ENCODE measurements around the gene KRTAP9-7. TPM values are rescaled to one million over a fixed set of nuclear protein-coding genes. Genes with fewer than 3 reads are reported as not detected.

Gene KRTAP9-7
- total RNA-seq, 4 donors from 2014 or later, result not detected

- no peak for TF ChIP-seq CTCF (IDR thresholded peaks at IDR 0.05)
- DNase-seq (ENCODE audit: low spot score) (no peak), ATAC-seq (ENCODE audit: low FRiP score) (no peak)
Measured at GRCh38 chr17:41325611-41326010, 50.1 kb downstream of the KRTAP9-7 start.

Small RNAs within 50 kb of the gene (small RNA-seq; reads per million reads assigned to genes)
- gene KRTAP9-10P, result not detected

Other genes starting within 250 kb of the KRTAP9-7 start
- not detected for gene KRTAP1-5, start 248.5 kb upstream of the KRTAP9-7 start, total RNA-seq
- not detected for gene KRTAP1-4, start 245.5 kb upstream of the KRTAP9-7 start, total RNA-seq
- gene KRTAP1-3, start 240.8 kb upstream of the KRTAP9-7 start, total RNA-seq, result not detected
- gene KRTAP1-1, start 234.2 kb upstream of the KRTAP9-7 start, total RNA-seq, result not detected
- not detected for gene KRTAP2-1, start 228.4 kb upstream of the KRTAP9-7 start, total RNA-seq
- not detected for gene KRTAP2-2, start 220.5 kb upstream of the KRTAP9-7 start, total RNA-seq
- not detected for gene KRTAP2-3, start 215.6 kb upstream of the KRTAP9-7 start, total RNA-seq
- not detected for gene KRTAP2-4, start 209.8 kb upstream of the KRTAP9-7 start, total RNA-seq
- not detected for gene KRTAP4-7, start 191.5 kb upstream of the KRTAP9-7 start, total RNA-seq
- gene KRTAP4-8, start 177.6 kb upstream of the KRTAP9-7 start, total RNA-seq, result not detected
- gene KRTAP4-16, start 173.5 kb upstream of the KRTAP9-7 start, total RNA-seq, result not detected
- not detected for gene KRTAP4-9, start 170.3 kb upstream of the KRTAP9-7 start, total RNA-seq
- not detected for gene KRTAP4-11, start 157.3 kb upstream of the KRTAP9-7 start, total RNA-seq
- gene KRTAP4-12, start 151.5 kb upstream of the KRTAP9-7 start, total RNA-seq, result not detected
- not detected for gene KRTAP4-6, start 135.2 kb upstream of the KRTAP9-7 start, total RNA-seq
- not detected for gene KRTAP4-5, start 125.9 kb upstream of the KRTAP9-7 start, total RNA-seq
- not detected for gene KRTAP4-4, start 115.0 kb upstream of the KRTAP9-7 start, total RNA-seq
- not detected for gene KRTAP4-3, start 107.5 kb upstream of the KRTAP9-7 start, total RNA-seq
- not detected for gene KRTAP4-2, start 97.5 kb upstream of the KRTAP9-7 start, total RNA-seq
- gene KRTAP4-1, start 90.8 kb upstream of the KRTAP9-7 start, total RNA-seq, result not detected
- not detected for gene KRTAP9-1, start 85.8 kb upstream of the KRTAP9-7 start, total RNA-seq
- not detected for gene KRTAP9-2, start 49.0 kb upstream of the KRTAP9-7 start, total RNA-seq
- not detected for gene KRTAP9-3, start 43.2 kb upstream of the KRTAP9-7 start, total RNA-seq
- gene KRTAP9-8, start 37.7 kb upstream of the KRTAP9-7 start, total RNA-seq, result not detected
- gene KRTAP9-4, start 26.0 kb upstream of the KRTAP9-7 start, total RNA-seq, result not detected
- gene KRTAP9-9, start 20.3 kb upstream of the KRTAP9-7 start, total RNA-seq, result not detected
- not detected for gene KRTAP9-6, start 10.3 kb upstream of the KRTAP9-7 start, total RNA-seq
- gene KRTAP29-1, start 27.2 kb downstream of the KRTAP9-7 start, total RNA-seq, result not detected
- gene KRTAP16-1, start 33.6 kb downstream of the KRTAP9-7 start, total RNA-seq, result not detected
- gene KRTAP17-1, start 40.0 kb downstream of the KRTAP9-7 start, total RNA-seq, result not detected
- not detected for gene KRT33A, start 75.1 kb downstream of the KRTAP9-7 start, total RNA-seq
- not detected for gene KRT33B, start 94.1 kb downstream of the KRTAP9-7 start, total RNA-seq
- not detected for gene KRT34, start 106.6 kb downstream of the KRTAP9-7 start, total RNA-seq
- gene KRT31, start 121.9 kb downstream of the KRTAP9-7 start, total RNA-seq, result not detected
- gene KRT37, start 148.9 kb downstream of the KRTAP9-7 start, total RNA-seq, result not detected
- not detected for gene KRT38, start 165.3 kb downstream of the KRTAP9-7 start, total RNA-seq
- not detected for gene KRT32, start 191.7 kb downstream of the KRTAP9-7 start, total RNA-seq
- not detected for gene KRT35, start 205.5 kb downstream of the KRTAP9-7 start, total RNA-seq
- not detected for gene KRT36, start 214.2 kb downstream of the KRTAP9-7 start, total RNA-seq
- under 1 TPM in 1 of 4 donors, not detected in 3; 0.65 TPM for gene KRT13, start 229.9 kb downstream of the KRTAP9-7 start, total RNA-seq
- gene KRT15, start 243.2 kb downstream of the KRTAP9-7 start, total RNA-seq, result 1 to 10 TPM in 2 of 4 donors, under 1 TPM in 1, not detected in 1; 0.31 to 2.5 (median 1.8) TPM